Cardiac muscle cell (in vitro differentiated cells and primary cell): ENCODE measurements around the gene RING1. TPM values are rescaled to one million over a fixed set of nuclear protein-coding genes. Genes with fewer than 3 reads are reported as not detected.

Experiments used
- DNase-seq, 2 donors: peaks; one replicate each; pipeline versions ENCODE4 v3.0.0 to v3.0.0-alpha.2; 2010 to 2017; ENCODE audit warnings: low read depth in 1 of 2, low spot score in 1 of 2
- H3K27ac ChIP-seq: fragments of 200-600 bp; sonication (generic); 2 replicates; pipeline ENCODE4 v1.5.1; 2016
- H3K27me3 ChIP-seq: fragments of 200-600 bp; sonication (generic); 2 replicates; pipeline ENCODE4 v1.6.0; 2016; ENCODE audit warnings: control low read depth
- H3K36me3 ChIP-seq: fragments of 200-600 bp; sonication (generic); 2 replicates; pipeline ENCODE4 v1.5.1; 2016; ENCODE audit warnings: control low read depth
- H3K4me1 ChIP-seq: fragments of 200-600 bp; sonication (generic); 2 replicates; pipeline ENCODE4 v1.8.1; 2017; ENCODE audit warnings: low read depth, mild to moderate bottlenecking, mixed run types
- H3K4me3 ChIP-seq: fragments of 200-600 bp; sonication (generic); 2 replicates; pipeline ENCODE4 v1.5.1; 2016; ENCODE audit warnings: mild to moderate bottlenecking
- H3K9me3 ChIP-seq: fragments of 200-600 bp; sonication (generic); 2 replicates; pipeline ENCODE4 v1.5.1; 2017; ENCODE audit warnings: low read depth, mild to moderate bottlenecking, control low read depth
- CTCF ChIP-seq: IDR thresholded peaks from 2 replicates; pipeline ENCODE4 v1.5.1; 2012; ENCODE audit warnings: low read depth, mild to moderate bottlenecking, low read length
- polyA plus RNA-seq: library from polyadenylated mRNA; unstranded; fragments of >200 nt; fragmentation: Nextera tagmentation; extraction: Ambion mirVana; gene quantifications from 2 replicates; pipeline ENCODE4 v1.2.1, GENCODE V29; 2016
- total RNA-seq: library from RNA; depleted of rRNA; stranded (reverse); fragments of >200 nt; gene quantifications from 2 replicates; pipeline ENCODE4 v1.2.3, GENCODE V29; 2016

The RING1 gene
- total and polyA plus RNA-seq, 2 experiments from 2014 or later = 37.0 to 42.1 TPM

- no peaks in the 10 kb centered on the region for H3K27me3 ChIP-seq
- no peak overlapping the region for H3K4me3 ChIP-seq
- H3K36me3 ChIP-seq = no peaks in the 10 kb centered on the region
- H3K27ac ChIP-seq = no peak overlapping the region
- no peaks in the 10 kb centered on the region for H3K9me3 ChIP-seq
- no peak for TF ChIP-seq CTCF
- DNase-seq = no peak
- no peaks in the 10 kb centered on the region for H3K4me1 ChIP-seq
Measured at GRCh38 chr6:33175436-33176069, 32.7 kb upstream of the RING1 start.

- Histone ChIP-seq H3K27me3 (no peaks in the 10 kb centered on the region), H3K4me3 (no peak overlapping the region), H3K9me3 (no peaks in the 10 kb centered on the region), H3K4me1 (no peaks in the 10 kb centered on the region), H3K36me3 (no peaks in the 10 kb centered on the region), H3K27ac (no peak overlapping the region)
- no peak for TF ChIP-seq CTCF
- DNase-seq = no peak
Measured at GRCh38 chr6:33176906-33177305, 31.4 kb upstream of the RING1 start.

- no peaks in the 10 kb centered on the region for H3K36me3 ChIP-seq
- H3K4me1 ChIP-seq = no peaks in the 10 kb centered on the region
- H3K4me3 ChIP-seq = no peak overlapping the region
- no peaks in the 10 kb centered on the region for H3K27me3 ChIP-seq
- DNase-seq = no peak
- no peak overlapping the region for H3K27ac ChIP-seq
- no peaks in the 10 kb centered on the region for H3K9me3 ChIP-seq
- TF ChIP-seq CTCF = no peak
Measured at GRCh38 chr6:33177552-33178446, 30.5 kb upstream of the RING1 start.

- no peak for DNase-seq
- Histone ChIP-seq H3K36me3 (no peaks in the 10 kb centered on the region), H3K27me3 (no peaks in the 10 kb centered on the region), H3K27ac (no peak overlapping the region), H3K9me3 (no peaks in the 10 kb centered on the region), H3K4me3 (no peak overlapping the region), H3K4me1 (no peaks in the 10 kb centered on the region)
- no peak for TF ChIP-seq CTCF
Measured at GRCh38 chr6:33178755-33179475, 29.4 kb upstream of the RING1 start.

- Histone ChIP-seq H3K36me3 (no peaks in the 10 kb centered on the region), H3K27me3 (no peaks in the 10 kb centered on the region), H3K4me1 (no peaks in the 10 kb centered on the region), H3K4me3 (no peak overlapping the region), H3K9me3 (no peaks in the 10 kb centered on the region), H3K27ac (no peak overlapping the region)
- no peak for TF ChIP-seq CTCF
- DNase-seq = no peak
Measured at GRCh38 chr6:33181141-33181540, 27.2 kb upstream of the RING1 start.
